Esophagus squamous epithelium (tissue), 4 donors: ENCODE measurements around the gene CD86.

Experiments used
- CTCF ChIP-seq, 6 experiments: fragments of 450-650 bp in 4 of 6; fragments of 200-600 bp in 2 of 6; sonication (generic) in 2 of 6; IDR thresholded peaks; one replicate each; pipeline ENCODE4 v1.5.1; 2016 to 2019; ENCODE audit warnings: antibody characterized with exemption in 6 of 6, mild to moderate bottlenecking in 4 of 6, moderate library complexity in 4 of 6
- POLR2A ChIP-seq, 4 donors: fragments of 450-650 bp; IDR thresholded peaks; one replicate each; pipeline ENCODE4 v1.6.1; 2017; ENCODE audit warnings: antibody characterized with exemption in 4 of 4, mild to moderate bottlenecking in 4 of 4, moderate library complexity in 3 of 4

GRCh38 chr3:122104515-122105194 is 49.5 kb downstream of the CD86 start:
- TF ChIP-seq CTCF (IDR thresholded peaks at IDR 0.05) (no peak), POLR2A (IDR thresholded peaks at IDR 0.05) (no peak)
